PC-3 (cell line): Measurements from ENCODE around the gene FLNB.

ENCODE experiments used
- CTCF ChIP-seq: fragments of 300-600 bp; sonication (generic); conservative IDR thresholded peaks from 2 replicates; pipeline ENCODE4 v1.5.1; 2017; ENCODE audit warnings: antibody characterized with exemption, low read depth, mild to moderate bottlenecking, low read length
- EZH2 ChIP-seq: fragments of 300-600 bp; sonication (generic); IDR thresholded peaks from one replicate; pipeline ENCODE4 v1.6.1; 2017; ENCODE audit warnings: antibody characterized with exemption, mild to moderate bottlenecking, low read length; ENCODE audit not compliant: unreplicated experiment
- EZH2phosphoT487 ChIP-seq: fragments of 300-600 bp; sonication (generic); IDR thresholded peaks from 2 replicates; pipeline ENCODE4 v1.6.1; 2018; ENCODE audit warnings: mild to moderate bottlenecking, antibody characterized with exemption, low read length, borderline replicate concordance

GRCh38 chr3:58153371-58153770 lies 145.1 kb downstream of the FLNB start:
- TF ChIP-seq CTCF = no peak
- TF ChIP-seq EZH2phosphoT487 = no peak
- TF ChIP-seq EZH2 = no peak
